SK-N-MC (cell line): Measurements from ENCODE around the gene OSBPL5.

Experiments used
- EZH2 ChIP-seq: fragments of 200-600 bp; sonication (generic); IDR thresholded peaks from one replicate; pipeline ENCODE4 v1.6.1; 2017; ENCODE audit warnings: antibody characterized with exemption
- POLR2AphosphoS5 ChIP-seq: IDR thresholded peaks from 2 replicates; pipeline ENCODE4 v1.6.1; 2012; ENCODE audit warnings: mild to moderate bottlenecking, low read depth, low read length, borderline replicate concordance

- TF ChIP-seq EZH2 (no peak), POLR2AphosphoS5 (no peak)
Observed at GRCh38 chr11:3164552-3165151, 458 bp downstream of the OSBPL5 start.
